CD4-positive, alpha-beta T cell (primary cell): ENCODE results near the gene NOD2. TPM values are rescaled to one million over a fixed set of nuclear protein-coding genes. Genes with fewer than 3 reads are reported as not detected.

Source experiments
- ATAC-seq: fragments of 200-7000 bp; cut with Tn5 transposase; one replicate; pipeline ENCODE4 v1.10.0; 2022; ENCODE audit warnings: mild to moderate bottlenecking; ENCODE audit not compliant: poor library complexity
- CTCF ChIA-PET: fragments of 350-600 bp; sonication (Branson Sonifier 250); formaldehyde crosslinking; loops from one replicate; lab custom pipeline; 2021; ENCODE audit warnings: antibody characterized with exemption, inconsistent platforms; lab: Charles Lee
- POLR2A ChIA-PET: fragments of 350-600 bp; sonication (Branson Sonifier 250); formaldehyde crosslinking; loops from one replicate; lab custom pipeline; 2021; ENCODE audit warnings: antibody characterized with exemption, inconsistent platforms; lab: Charles Lee
- DNase-seq, 14 experiments: peaks; one replicate each; pipeline ENCODE4 v3.0.0-alpha.2; 2013 to 2020; ENCODE audit warnings: mixed read lengths in 2 of 14
- H3K27ac ChIP-seq, 2 donors: one replicate each; pipeline versions ENCODE4 v1.5.1 to v1.7.0; 2013; ENCODE audit warnings: low read length in 2 of 2, low read depth in 1 of 2, mild to moderate bottlenecking in 1 of 2
- H3K27me3 ChIP-seq, 2 experiments: 1 replicate in 1 of 2; 2 replicates in 1 of 2; pipeline versions ENCODE4 v1.6.1 to v1.7.0; 2013; ENCODE audit warnings: low read length in 2 of 2, control low read depth in 1 of 2, mild to moderate bottlenecking in 1 of 2, moderate library complexity in 1 of 2; ENCODE audit not compliant: insufficient read depth in 2 of 2, control insufficient read depth in 1 of 2
- H3K36me3 ChIP-seq: one replicate; pipeline ENCODE4 v1.6.1; 2013; ENCODE audit warnings: low read length, control low read depth; ENCODE audit not compliant: insufficient read depth
- H3K4me1 ChIP-seq: one replicate; pipeline ENCODE4 v1.6.1; 2013; ENCODE audit warnings: low read length, control low read depth; ENCODE audit not compliant: insufficient read depth
- H3K4me3 ChIP-seq: one replicate; pipeline ENCODE4 v1.5.1; 2013; ENCODE audit warnings: mild to moderate bottlenecking, low read length, moderate library complexity
- H3K9me3 ChIP-seq, 2 experiments: 1 replicate in 1 of 2; 2 replicates in 1 of 2; pipeline versions ENCODE4 v1.6.1 to v1.7.0; 2013; ENCODE audit warnings: low read length in 2 of 2, mild to moderate bottlenecking in 2 of 2, control low read depth in 1 of 2, moderate library complexity in 1 of 2; ENCODE audit not compliant: control insufficient read depth in 1 of 2, insufficient read depth in 1 of 2
- H3K27ac Mint-ChIP-seq: one replicate; pipeline ENCODE4 v1.8.0; 2020; ENCODE audit warnings: mixed read lengths
- H3K27me3 Mint-ChIP-seq: one replicate; pipeline ENCODE4 v1.8.0; 2021; ENCODE audit warnings: mixed read lengths
- H3K36me3 Mint-ChIP-seq: one replicate; pipeline ENCODE4 v1.8.0; 2021; ENCODE audit warnings: low read depth, mixed read lengths
- H3K4me1 Mint-ChIP-seq: one replicate; pipeline ENCODE4 v1.8.0; 2021; ENCODE audit warnings: low read depth, mixed read lengths
- H3K4me3 Mint-ChIP-seq: one replicate; pipeline ENCODE4 v1.8.0; 2020; ENCODE audit warnings: mild to moderate bottlenecking, mixed read lengths
- H3K9me3 Mint-ChIP-seq: one replicate; pipeline ENCODE4 v1.8.0; 2020; ENCODE audit warnings: mixed read lengths
- CTCF ChIP-seq: fragments of 200-600 bp; IDR thresholded peaks from one replicate; pipeline ENCODE4 v1.8.0; 2022; ENCODE audit warnings: antibody characterized with exemption, mild to moderate bottlenecking
- intact Hi-C, 2 experiments: fragments of 100-400 bp; cut with DNase I in 1 of 2; cut with micrococcal nuclease in 1 of 2; formaldehyde crosslinking; loops; one replicate each; pipeline versions ENCODE4 v1.15.1 to v1.9.0; 2023 to 2025; cut with DNase I, micrococcal nuclease
- total RNA-seq, 174 experiments: library from RNA in 2 of 174; stranded (reverse) in 2 of 174; gene quantifications; one replicate each; pipeline ENCODE4 v1.2.3 and lab custom pipeline; 2021 to 2026

NOD2 gene
- total RNA-seq, 2 experiments from 2014 or later: 4.5 to 5.3 TPM

- TF ChIP-seq CTCF: no peak
- ChIA-PET CTCF (no interaction called here), POLR2A (no interaction called here)
- H3K27me3 ChIP-seq: no peaks in the 10 kb centered on the region
- no peak overlapping the region for H3K27ac ChIP-seq
- intact Hi-C loops: loop anchor here in 1 of 2 experiments (1.0 to 2.0 kb wide), 2 partner anchors 33 to 48 kb away; no protein-coding TSS in a partner anchor
- H3K4me1 ChIP-seq: peaks cover 53% of the 10 kb centered on the region
- Mint-ChIP-seq H3K36me3 (no peaks in the 10 kb centered on the region), H3K27me3 (no peaks in the 10 kb centered on the region), H3K27ac (no peak overlapping the region), H3K4me3 (no peak overlapping the region), H3K4me1 (peaks cover 47% of the 10 kb centered on the region), H3K9me3 (no peaks in the 10 kb centered on the region)
- DNase-seq (no peak), ATAC-seq (no peak)
- H3K36me3 ChIP-seq: no peaks in the 10 kb centered on the region
- no peak overlapping the region for H3K4me3 ChIP-seq
- H3K9me3 ChIP-seq: no peaks in the 10 kb centered on the region
Observed at GRCh38 chr16:50688867-50689266, 4.5 kb upstream of the NOD2 start.

DNA sequence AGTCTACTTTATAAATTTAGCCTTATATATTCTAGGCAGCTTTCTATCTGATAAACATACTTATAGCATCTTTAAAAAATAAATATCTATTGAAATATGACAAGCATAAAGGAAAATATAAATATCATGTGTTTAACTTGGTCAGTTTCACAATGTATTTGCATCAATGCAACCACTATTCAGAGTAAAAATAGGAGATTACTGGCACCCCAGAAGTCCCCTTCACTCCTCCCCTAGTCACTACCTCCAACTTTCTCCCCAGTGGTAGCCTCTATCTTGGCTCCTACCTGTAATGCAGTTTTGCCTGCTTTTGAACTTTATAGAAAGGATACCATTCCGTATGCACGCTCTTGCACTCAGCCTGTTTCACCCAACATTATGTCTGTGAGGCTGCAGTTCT is 3.2 kb upstream of the NOD2 start:
- no peaks in the 10 kb centered on the region for H3K36me3 Mint-ChIP-seq
- TF ChIP-seq CTCF: no peak
- DNase-seq (no peak), ATAC-seq (no peak)
- H3K4me3 Mint-ChIP-seq: no peak overlapping the region
- no peak overlapping the region for H3K27ac Mint-ChIP-seq
- H3K27ac ChIP-seq: no peak overlapping the region
- CTCF ChIA-PET: interaction anchor here (1.3 kb wide), 1 partner anchor 19 kb away, joined by 4 read pairs; no protein-coding TSS in a partner anchor
- H3K4me3 ChIP-seq: no peak overlapping the region
- no peaks in the 10 kb centered on the region for H3K9me3 Mint-ChIP-seq
- no peaks in the 10 kb centered on the region for H3K27me3 Mint-ChIP-seq
- intact Hi-C loops: no loop called here
- H3K27me3 ChIP-seq: no peaks in the 10 kb centered on the region
- H3K4me1 Mint-ChIP-seq: peaks cover 47% of the 10 kb centered on the region
- POLR2A ChIA-PET: no interaction called here
- H3K4me1 ChIP-seq: peaks cover 53% of the 10 kb centered on the region
- H3K36me3 ChIP-seq: no peaks in the 10 kb centered on the region
- no peaks in the 10 kb centered on the region for H3K9me3 ChIP-seq

DNA sequence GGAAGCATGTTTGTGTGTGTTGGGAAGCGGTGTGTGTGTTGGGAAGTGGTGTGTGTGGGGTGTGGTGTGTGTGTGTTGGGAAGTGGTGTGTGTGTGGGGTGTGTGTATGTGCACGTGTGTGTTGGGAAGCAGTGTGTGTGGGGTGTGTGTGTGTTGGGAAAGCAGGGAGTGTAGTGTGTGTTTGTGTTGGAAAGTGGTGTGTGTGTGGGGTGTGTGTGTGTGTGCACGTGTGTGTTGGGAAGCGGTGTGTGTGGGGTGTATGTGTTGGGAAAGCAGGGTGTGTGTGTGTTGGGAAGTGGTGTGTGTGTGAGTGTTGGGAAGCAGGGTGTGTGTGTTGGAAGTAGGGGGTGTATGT is 785 bp upstream of the NOD2 start:
- Mint-ChIP-seq H3K4me3 (peak overlapping the region; percentile 72), H3K36me3 (no peaks in the 10 kb centered on the region), H3K27me3 (no peaks in the 10 kb centered on the region), H3K9me3 (no peaks in the 10 kb centered on the region), H3K4me1 (peaks cover 57% of the 10 kb centered on the region), H3K27ac (no peak overlapping the region)
- H3K4me1 ChIP-seq: peaks cover 56% of the 10 kb centered on the region
- no peak overlapping the region for H3K27ac ChIP-seq
- no peaks in the 10 kb centered on the region for H3K27me3 ChIP-seq
- no peak for DNase-seq
- no peak for TF ChIP-seq CTCF
- intact Hi-C loops: no loop called here
- ATAC-seq: no peak
- CTCF ChIA-PET: no interaction called here
- H3K36me3 ChIP-seq: no peaks in the 10 kb centered on the region
- H3K9me3 ChIP-seq: no peaks in the 10 kb centered on the region
- POLR2A ChIA-PET: no interaction called here
- H3K4me3 ChIP-seq: no peak overlapping the region
